ENCODE results near the gene FLT1.

Gene FLT1

GRCh38 chr13:28396053-28396452 lies 98.9 kb downstream of the FLT1 start:
- TF ChIP-seq CTCF (IDR thresholded peaks at IDR 0.05; ENCODE audit: insufficient read depth, low read depth, low read length, missing control alignments): no peak
- no peak overlapping the region for H3K4me3 ChIP-seq (ENCODE audit: low read length)
- no peak for DNase-seq (ENCODE audit: low read depth)

- peak; percentile 53 for DNase-seq (ENCODE audit: low read depth)
- no peak overlapping the region for H3K4me3 ChIP-seq (ENCODE audit: low read length)
- no peak for TF ChIP-seq CTCF (IDR thresholded peaks at IDR 0.05; ENCODE audit: insufficient read depth, low read depth, low read length, missing control alignments)
Observed at GRCh38 chr13:28394422-28394821, 100.5 kb downstream of the FLT1 start.

GRCh38 chr13:28392896-28393505 lies 101.9 kb downstream of the FLT1 start:
- DNase-seq (ENCODE audit: low read depth): no peak
- no peak for TF ChIP-seq CTCF (IDR thresholded peaks at IDR 0.05; ENCODE audit: insufficient read depth, low read depth, low read length, missing control alignments)
- H3K4me3 ChIP-seq (ENCODE audit: low read length): no peak overlapping the region

GRCh38 chr13:28392428-28392827 lies 102.5 kb downstream of the FLT1 start:
- DNase-seq (ENCODE audit: low read depth): no peak
- H3K4me3 ChIP-seq (ENCODE audit: low read length): no peak overlapping the region
- no peak for TF ChIP-seq CTCF (IDR thresholded peaks at IDR 0.05; ENCODE audit: insufficient read depth, low read depth, low read length, missing control alignments)

GRCh38 chr13:28387740-28388501 lies 107.0 kb downstream of the FLT1 start:
- H3K4me3 ChIP-seq (ENCODE audit: low read length): no peak overlapping the region
- no peak for TF ChIP-seq CTCF (IDR thresholded peaks at IDR 0.05; ENCODE audit: insufficient read depth, low read depth, low read length, missing control alignments)
- DNase-seq (ENCODE audit: low read depth): no peak

- DNase-seq (ENCODE audit: low read depth): no peak
- no peak overlapping the region for H3K4me3 ChIP-seq (ENCODE audit: low read length)
- TF ChIP-seq CTCF (IDR thresholded peaks at IDR 0.05; ENCODE audit: insufficient read depth, low read depth, low read length, missing control alignments): no peak
Observed at GRCh38 chr13:28385362-28385761, 109.6 kb downstream of the FLT1 start.

- no peak for DNase-seq (ENCODE audit: low read depth)
- H3K4me3 ChIP-seq (ENCODE audit: low read length): no peak overlapping the region
- no peak for TF ChIP-seq CTCF (IDR thresholded peaks at IDR 0.05; ENCODE audit: insufficient read depth, low read depth, low read length, missing control alignments)
Observed at GRCh38 chr13:28384789-28385188, 110.1 kb downstream of the FLT1 start.

All from epithelial cell of esophagus (primary cell).